ENCODE results near the gene NPFFR2. TPM values are rescaled to one million over a fixed set of nuclear protein-coding genes. Genes with fewer than 3 reads are reported as not detected.
"Not testable (repeated sequence)": the region's sequence is repeated elsewhere in the genome, so short reads cannot be mapped to it uniquely, and the experiment has no call there.

Gene NPFFR2
- total RNA-seq, 1 experiment from 2014 or later = not detected

DNA sequence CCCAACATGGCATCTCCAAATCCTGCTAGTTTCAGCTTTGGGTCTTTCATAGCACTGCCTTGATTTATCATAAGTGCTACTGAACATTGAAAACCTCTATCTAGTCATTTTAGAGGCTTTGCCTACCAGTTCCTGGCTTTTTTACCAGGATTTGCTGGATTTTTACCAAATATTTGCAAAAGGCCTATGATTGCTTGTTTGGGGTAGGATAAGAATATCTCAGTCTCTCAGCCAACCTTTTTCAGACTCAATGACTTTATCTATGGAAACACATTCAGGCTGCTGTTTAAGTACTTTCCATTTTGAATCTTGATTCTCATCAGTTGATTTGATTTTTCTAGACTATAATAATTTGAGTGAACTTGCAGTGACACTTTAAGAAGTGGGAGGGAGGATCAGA is 80.1 kb downstream of the NPFFR2 start:
- DNase-seq (ENCODE audit: low spot score) = no peak

- peak; percentile 71 for DNase-seq (ENCODE audit: low spot score)
Measured at GRCh38 chr4:72112514-72113156, 80.8 kb downstream of the NPFFR2 start.

DNA sequence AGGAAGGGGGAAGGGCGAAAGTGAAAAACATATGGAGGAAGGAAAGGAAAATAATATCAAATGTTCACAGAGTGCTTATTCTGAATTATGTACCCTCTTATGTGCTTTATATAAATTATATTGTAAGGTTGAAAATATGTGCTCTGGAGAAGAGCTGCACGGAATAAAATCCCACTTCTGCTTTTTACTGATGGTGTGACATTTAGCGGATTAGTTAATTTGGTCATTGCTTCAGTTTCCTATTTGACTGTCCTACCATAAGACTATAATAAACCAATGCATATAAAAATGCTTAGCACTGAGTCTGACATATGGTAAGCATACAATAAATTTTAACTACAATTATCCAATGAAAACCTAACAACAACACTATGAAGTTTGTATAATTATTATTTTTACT is 86.2 kb downstream of the NPFFR2 start:
- DNase-seq (ENCODE audit: low spot score) = no peak

- DNase-seq (ENCODE audit: low spot score) = peak; percentile 40
Measured at GRCh38 chr4:72119946-72120345, 88.1 kb downstream of the NPFFR2 start.

GRCh38 chr4:72128741-72129140 is 96.9 kb downstream of the NPFFR2 start:
- DNase-seq (ENCODE audit: low spot score) = no peak

GRCh38 chr4:72136429-72136828 is 104.6 kb downstream of the NPFFR2 start:
- no peak for DNase-seq (ENCODE audit: low spot score)

GRCh38 chr4:72139997-72140396 is 108.2 kb downstream of the NPFFR2 start:
- not testable (repeated sequence) for DNase-seq (ENCODE audit: low spot score)

DNA sequence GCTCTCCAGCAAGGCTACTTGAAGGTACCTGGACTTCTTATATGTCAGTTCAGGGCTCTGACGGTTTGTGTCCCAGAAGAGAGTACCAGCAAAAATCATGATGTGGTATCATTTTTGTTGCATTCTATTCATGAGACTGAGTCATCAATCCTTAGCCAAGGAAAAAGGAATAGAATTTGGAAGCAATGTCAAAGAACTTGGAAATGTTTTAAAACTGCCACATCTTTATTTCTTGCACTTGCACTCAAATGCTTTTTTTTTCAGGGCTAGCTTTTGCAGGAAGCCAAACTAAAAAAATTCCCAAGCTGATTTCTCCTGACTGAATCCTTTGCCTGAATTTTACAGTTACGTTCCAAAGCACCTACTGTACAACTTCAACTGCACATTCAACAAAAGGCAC is 112.4 kb downstream of the NPFFR2 start:
- no peak for DNase-seq (ENCODE audit: low spot score)

DNA sequence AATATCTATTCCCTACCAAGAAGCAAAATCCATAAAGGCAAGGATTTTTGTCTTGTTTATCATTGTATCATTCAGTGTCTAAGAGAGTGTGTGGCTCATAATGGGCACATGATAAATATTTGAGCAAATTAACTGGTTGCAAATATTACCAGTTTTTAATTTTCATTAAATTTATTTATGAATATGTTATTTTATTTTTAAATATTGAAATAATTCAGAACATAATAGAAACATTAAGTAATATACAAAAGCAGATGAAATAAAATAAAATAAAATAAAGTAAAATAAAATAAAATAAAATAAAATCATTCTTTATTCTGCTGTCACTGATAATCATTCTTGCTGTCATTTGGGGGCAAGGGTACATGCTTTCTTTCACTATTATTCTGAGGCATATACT is 120.9 kb downstream of the NPFFR2 start:
- DNase-seq (ENCODE audit: low spot score) = no peak

DNA sequence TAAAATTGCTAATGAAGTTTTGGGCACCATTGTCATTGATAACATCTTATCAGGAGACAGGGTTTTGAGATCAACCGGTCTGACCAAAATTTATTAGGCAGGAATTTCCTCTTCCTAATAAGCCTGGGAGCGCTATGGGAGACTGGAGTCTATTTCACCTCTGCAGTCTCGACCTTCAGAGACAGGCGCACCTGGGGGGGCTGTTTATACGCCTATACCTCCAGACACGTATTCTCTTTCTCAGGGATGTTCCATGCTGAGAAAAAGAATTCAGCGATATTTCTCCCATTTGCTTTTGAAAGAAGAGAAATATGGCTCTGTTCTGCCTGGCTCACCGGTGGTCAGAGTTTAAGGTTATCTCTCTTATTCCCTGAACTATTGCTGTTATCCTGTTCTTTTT is 121.8 kb downstream of the NPFFR2 start:
- not testable (repeated sequence) for DNase-seq (ENCODE audit: low spot score)

DNA sequence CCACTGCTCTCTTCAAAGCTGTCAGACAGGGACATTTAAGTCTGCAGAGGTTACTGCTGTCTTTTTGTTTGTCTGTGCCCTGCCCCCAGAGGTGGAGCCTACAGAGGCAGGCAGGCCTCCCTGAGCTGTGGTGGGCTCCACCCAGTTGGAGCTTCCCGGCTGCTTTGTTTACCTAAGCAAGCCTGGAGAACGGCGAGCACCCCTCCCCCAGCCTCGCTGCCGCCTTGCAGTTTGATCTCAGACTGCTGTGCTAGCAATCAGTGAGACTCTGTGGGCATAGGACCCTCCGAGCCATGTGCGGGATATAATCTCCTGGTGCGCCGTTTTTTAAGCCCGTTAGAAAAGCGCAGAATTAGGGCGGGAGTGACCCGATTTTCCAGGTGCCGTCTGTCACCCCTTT is 137.5 kb downstream of the NPFFR2 start:
- DNase-seq (ENCODE audit: low spot score) = not testable (repeated sequence)

- DNase-seq (ENCODE audit: low spot score) = peak; percentile 10
Measured at GRCh38 chr4:72169861-72170260, 138.1 kb downstream of the NPFFR2 start.

DNA sequence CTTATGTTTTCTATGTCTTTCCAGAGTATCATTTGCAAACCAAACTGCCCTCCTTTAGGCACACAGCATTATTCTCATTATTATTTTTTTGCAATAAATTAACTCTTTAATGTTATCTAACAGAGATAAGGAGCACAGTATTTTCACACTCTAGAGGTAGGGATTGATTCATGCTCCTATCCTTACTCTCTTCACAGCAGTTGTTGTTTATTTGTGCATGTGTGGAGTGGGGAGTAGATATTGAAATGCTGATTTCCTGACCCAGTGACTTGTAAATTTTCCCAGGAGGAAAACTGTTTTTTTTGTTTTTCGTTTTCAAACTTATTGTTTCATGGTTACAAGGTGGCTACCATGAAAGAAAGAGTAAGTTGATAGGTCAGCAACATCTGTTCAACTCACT is 140.0 kb downstream of the NPFFR2 start:
- no peak for DNase-seq (ENCODE audit: low spot score)

DNA sequence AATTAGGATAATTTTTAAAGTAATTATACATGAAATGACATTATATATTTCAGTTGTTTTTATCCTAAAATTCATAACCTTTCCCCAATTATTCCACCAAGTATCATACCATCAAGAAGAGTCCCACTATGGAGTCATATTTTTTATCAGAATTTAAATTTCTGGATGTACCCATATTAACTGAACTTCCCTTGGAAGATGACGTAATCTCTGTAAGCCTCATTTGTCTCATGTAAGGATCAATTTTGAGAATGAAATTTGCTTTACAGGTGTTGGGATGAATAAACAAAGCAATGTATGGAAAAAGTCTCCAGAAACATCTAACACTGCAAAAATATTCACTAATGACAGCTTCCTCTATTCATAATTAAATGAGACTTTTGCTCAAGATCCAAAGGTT is 147.5 kb downstream of the NPFFR2 start:
- DNase-seq (ENCODE audit: low spot score) = no peak

- no peak for DNase-seq (ENCODE audit: low spot score)
Measured at GRCh38 chr4:72186714-72187113, 154.9 kb downstream of the NPFFR2 start.

- no peak for DNase-seq (ENCODE audit: low spot score)
Measured at GRCh38 chr4:72194046-72194445, 162.2 kb downstream of the NPFFR2 start.

DNA sequence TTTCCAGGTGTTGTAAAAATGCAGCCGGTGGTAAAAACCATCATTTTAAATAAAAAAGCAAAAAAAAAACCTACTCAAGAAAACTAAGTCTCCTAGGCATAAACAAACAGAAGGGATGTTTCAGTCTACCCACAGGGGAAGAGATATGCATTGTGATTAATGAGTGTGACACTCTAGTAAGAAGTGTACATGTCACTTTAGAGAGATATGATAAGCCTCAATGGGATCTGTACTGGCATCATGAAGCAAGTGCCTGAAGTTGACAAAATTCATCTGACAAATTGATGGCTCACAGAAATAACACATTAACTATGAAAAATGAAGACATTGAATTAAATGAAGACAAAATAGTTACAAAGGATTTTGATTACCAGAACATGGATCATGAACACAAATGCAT is 162.7 kb downstream of the NPFFR2 start:
- no peak for DNase-seq (ENCODE audit: low spot score)

Other genes starting within 250 kb of the NPFFR2 start
- not detected in 2 replicates for gene GC, start 247.9 kb upstream of the NPFFR2 start, total RNA-seq (2014; rRNA removed; shearing (Covaris generic))